ENCODE data around the gene USH2A.

- TF ChIP-seq TAF1 (IDR thresholded peaks at IDR 0.05; ENCODE audit: low read depth), result no peak
- TF ChIP-seq CTCF (IDR thresholded peaks at IDR 0.05; ENCODE audit: poor library complexity, severe bottlenecking), result no peak
- TF ChIP-seq SMC3 (conservative IDR thresholded peaks at IDR 0.05; ENCODE audit: poor library complexity), result no peak
- TF ChIP-seq EP300 (conservative IDR thresholded peaks at IDR 0.05; ENCODE audit: poor library complexity, severe bottlenecking), result no peak
- no peak for TF ChIP-seq REST (IDR thresholded peaks at IDR 0.05; ENCODE audit: borderline replicate concordance)
- TF ChIP-seq POLR2AphosphoS5 (IDR thresholded peaks at IDR 0.05), result no peak
- TF ChIP-seq EZH2 (IDR thresholded peaks at IDR 0.05; ENCODE audit: borderline replicate concordance, insufficient read depth, low read length, poor library complexity, severe bottlenecking), result no peak
These were observed 651.1 kb downstream of the USH2A start for GRCh38 chr1:215772151-215772550.
